ENCODE data around the gene KLHDC3.
A peak's percentile ranks its signal among the peaks of the same experiment; 100 is the strongest.

Gene KLHDC3

GRCh38 chr6:43052842-43053544 lies 38.9 kb downstream of the KLHDC3 start:
- H3K27ac ChIP-seq = peak overlapping the region; percentile 78
- DNase-seq (ENCODE audit: low read depth, low spot score) = no peak

GRCh38 chr6:43053545-43054205 lies 39.6 kb downstream of the KLHDC3 start, which contains the start of gene CUL7:
TSS of gene CUL7 (minus strand) at chr6:43053851. CDS start at chr6:43052788, 1,063 bp downstream.
- peak; percentile 63 for DNase-seq (ENCODE audit: low read depth, low spot score)
- H3K27ac ChIP-seq = peak within 1 kb of the TSS; percentile 78

- peak overlapping the region; percentile 78 for H3K27ac ChIP-seq
- DNase-seq (ENCODE audit: low read depth, low spot score) = no peak
These were observed 40.3 kb downstream of the KLHDC3 start for GRCh38 chr6:43054206-43054943.

- no peak for DNase-seq (ENCODE audit: low read depth, low spot score)
- H3K27ac ChIP-seq = peak overlapping the region; percentile 78
These were observed 41.9 kb downstream of the KLHDC3 start for GRCh38 chr6:43055966-43056365.

GRCh38 chr6:43058531-43058930 lies 44.5 kb downstream of the KLHDC3 start:
- no peak for DNase-seq (ENCODE audit: low read depth, low spot score)
- H3K27ac ChIP-seq = peak overlapping the region; percentile 75

- peak; percentile 92 for DNase-seq (ENCODE audit: low read depth, low spot score)
- peak within 1 kb of the TSS; percentile 75 for H3K27ac ChIP-seq
These were observed 45.4 kb downstream of the KLHDC3 start, which contains the start of the genes KLC4 and MRPL2 for GRCh38 chr6:43059168-43060033. TSS of gene KLC4 (plus strand) at chr6:43059631. CDS start at chr6:43061336, 1,705 bp downstream. TSS of gene MRPL2 (minus strand) at chr6:43059434. CDS start at chr6:43059381, 53 bp downstream.

DNA sequence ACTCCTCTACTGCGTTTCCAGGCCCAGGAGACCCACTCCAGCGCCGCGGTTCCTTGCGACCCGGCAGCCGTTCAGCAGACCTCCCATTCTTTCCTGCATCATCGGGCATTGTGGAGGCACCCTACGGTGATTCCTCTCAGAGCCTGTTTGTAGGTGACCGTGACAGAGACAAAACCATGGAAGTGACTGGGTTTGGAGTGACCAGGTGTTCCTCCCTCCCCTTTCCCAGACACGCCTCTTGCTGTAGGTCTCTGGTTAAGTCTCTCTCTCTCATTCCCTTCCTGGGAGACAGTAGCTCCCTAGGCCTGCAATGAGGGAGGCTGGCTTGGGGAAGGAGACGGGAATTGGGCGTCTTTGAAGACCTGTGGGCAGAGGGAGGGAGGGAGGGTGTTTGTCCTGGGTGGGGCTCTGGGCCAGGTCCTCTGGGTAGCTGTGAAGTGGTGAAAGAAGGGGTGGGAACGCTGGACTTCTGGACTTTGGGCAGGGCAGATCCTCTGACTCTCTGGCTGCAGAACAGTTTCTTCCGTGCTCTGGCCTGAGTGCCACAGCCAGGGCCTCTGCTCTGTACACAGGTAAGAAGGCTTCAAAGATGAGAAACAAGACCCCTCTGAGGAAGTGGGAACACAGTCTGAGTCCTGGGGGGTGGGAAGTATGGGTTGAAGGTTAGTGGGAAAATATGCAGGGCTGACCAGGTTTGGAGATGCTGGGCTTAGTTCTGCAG lies 46.1 kb downstream of the KLHDC3 start:
- peak overlapping the region; percentile 75 for H3K27ac ChIP-seq
- peak; percentile 34 for DNase-seq (ENCODE audit: low read depth, low spot score)

GRCh38 chr6:43060755-43061633 lies 46.9 kb downstream of the KLHDC3 start:
- peak overlapping the region; percentile 75 for H3K27ac ChIP-seq
- no peak for DNase-seq (ENCODE audit: low read depth, low spot score)

GRCh38 chr6:43061861-43062260 lies 47.8 kb downstream of the KLHDC3 start:
- no peak overlapping the region for H3K27ac ChIP-seq
- DNase-seq (ENCODE audit: low read depth, low spot score) = no peak

GRCh38 chr6:43062818-43063217 lies 48.8 kb downstream of the KLHDC3 start:
- DNase-seq (ENCODE audit: low read depth, low spot score) = no peak

DNA sequence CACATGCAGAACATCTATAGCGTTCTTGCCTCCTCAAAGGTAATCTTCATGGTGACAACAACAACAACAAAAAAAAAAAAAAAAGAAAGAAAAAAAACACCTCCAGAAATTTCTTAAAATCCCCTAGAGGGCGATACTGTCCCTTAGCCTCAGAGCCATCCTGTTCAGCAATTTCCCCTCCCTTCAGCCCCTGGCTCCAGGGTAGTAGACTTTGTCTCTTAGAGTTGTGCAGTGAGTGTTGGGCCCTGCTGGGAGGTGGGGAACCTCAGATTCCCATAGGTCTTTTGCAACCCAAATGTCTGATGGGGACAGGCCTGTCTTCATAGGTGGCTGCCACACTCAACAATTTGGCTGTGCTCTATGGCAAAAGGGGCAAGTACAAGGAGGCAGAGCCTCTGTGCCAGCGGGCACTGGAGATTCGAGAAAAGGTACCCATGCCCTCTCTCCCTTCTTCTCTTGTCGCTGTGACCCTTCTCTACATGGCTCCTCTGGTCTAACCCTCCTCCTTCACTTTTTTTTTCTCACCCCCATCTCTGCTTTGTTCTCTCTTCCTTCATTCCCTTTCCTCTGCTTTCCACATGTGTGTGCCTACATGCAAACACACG lies 56.1 kb downstream of the KLHDC3 start:
- DNase-seq (ENCODE audit: low read depth, low spot score) = no peak

More at GRCh38 chr6:43062818-43063217, 48.8 kb downstream of the KLHDC3 start:
- H3K27ac ChIP-seq = no peak overlapping the region

More for the DNA sequence above, 56.1 kb downstream of the KLHDC3 start:
- no peak overlapping the region for H3K27ac ChIP-seq
